Keratinocyte (primary cell): Measurements from ENCODE around the gene GYG2. TPM values are rescaled to one million over a fixed set of nuclear protein-coding genes. Genes with fewer than 3 reads are reported as not detected.
"Not testable (repeated sequence)": the region's sequence is repeated elsewhere in the genome, so short reads cannot be mapped to it uniquely, and the experiment has no call there.

Experiments used
- DNase-seq: peaks from one replicate; pipeline ENCODE4 v3.0.0-alpha.2; 2011; ENCODE audit warnings: low read depth, missing footprints, low spot score
- FAIRE-seq: peaks from 2 replicates; lab custom pipeline; 2011; peaks lifted over from hg19 to GRCh38; lab: Jason Lieb, UNC
- H2AFZ ChIP-seq: 2 replicates; pipeline ENCODE4 v1.6.0; 2012; ENCODE audit warnings: low read length, control low read depth, inconsistent platforms; ENCODE audit not compliant: control insufficient read depth
- H3K27ac ChIP-seq: 2 replicates; pipeline ENCODE4 v1.5.1; 2011; ENCODE audit warnings: low read length; ENCODE audit not compliant: control insufficient read depth, insufficient read depth
- H3K27me3 ChIP-seq: 3 replicates; pipeline ENCODE4 v1.6.0; 2011; ENCODE audit warnings: low read length; ENCODE audit not compliant: control insufficient read depth, insufficient read depth; ENCODE audit errors: extremely low read depth
- H3K36me3 ChIP-seq, 2 experiments: 2 replicates in 1 of 2; 3 replicates in 1 of 2; pipeline ENCODE4 v1.5.1; 2011; ENCODE audit warnings: low read length in 2 of 2, mild to moderate bottlenecking in 1 of 2; ENCODE audit not compliant: control insufficient read depth in 2 of 2, insufficient read depth in 2 of 2; ENCODE audit errors: extremely low read depth in 1 of 2
- H3K4me1 ChIP-seq: 3 replicates; pipeline ENCODE4 v1.5.1; 2011; ENCODE audit warnings: low read length; ENCODE audit not compliant: control insufficient read depth, insufficient read depth; ENCODE audit errors: extremely low read depth
- H3K4me2 ChIP-seq: 3 replicates; pipeline ENCODE4 v1.6.0; 2011; ENCODE audit warnings: low read depth, low read length; ENCODE audit not compliant: control insufficient read depth, insufficient read depth; ENCODE audit errors: extremely low read depth
- H3K4me3 ChIP-seq, 3 experiments: fragments of 200-600 bp in 1 of 3; sonication (generic) in 1 of 3; 2 replicates in 2 of 3; 3 replicates in 1 of 3; pipeline ENCODE4 v1.5.1; 2011 to 2016; ENCODE audit warnings: low read length in 3 of 3, mild to moderate bottlenecking in 3 of 3, control low read depth in 2 of 3, inconsistent platforms in 1 of 3, low read depth in 1 of 3, mixed read lengths in 1 of 3, mixed run types in 1 of 3, moderate library complexity in 1 of 3; ENCODE audit not compliant: control insufficient read depth in 2 of 3, insufficient read depth in 2 of 3; ENCODE audit errors: extremely low read depth in 1 of 3
- H3K79me2 ChIP-seq: 2 replicates; pipeline ENCODE4 v1.6.0; 2012; ENCODE audit warnings: low read length; ENCODE audit not compliant: control insufficient read depth, insufficient read depth
- H3K9ac ChIP-seq: 3 replicates; pipeline ENCODE4 v1.6.0; 2011; ENCODE audit warnings: low read length; ENCODE audit not compliant: control insufficient read depth, insufficient read depth; ENCODE audit errors: extremely low read depth
- H3K9me1 ChIP-seq: 3 replicates; pipeline ENCODE4 v1.6.0; 2011; ENCODE audit warnings: low read length; ENCODE audit not compliant: control insufficient read depth, insufficient read depth; ENCODE audit errors: extremely low read depth
- H3K9me3 ChIP-seq: 2 replicates; pipeline ENCODE4 v1.5.1; 2012; ENCODE audit warnings: low read depth, low read length; ENCODE audit not compliant: control insufficient read depth
- H4K20me1 ChIP-seq: 3 replicates; pipeline ENCODE4 v1.6.0; 2011; ENCODE audit warnings: low read length; ENCODE audit not compliant: control insufficient read depth, insufficient read depth; ENCODE audit errors: extremely low read depth
- EZH2 ChIP-seq: IDR thresholded peaks from one replicate; pipeline ENCODE4 v1.6.1; 2012; ENCODE audit warnings: inconsistent platforms, mild to moderate bottlenecking, low read length, moderate library complexity
- dilution Hi-C: fragments of 300-500 bp; cut with MboI; formaldehyde crosslinking; loops from one replicate; pipeline ENCODE4 v1.7.0; 2020; ENCODE audit warnings: low sequenced_read_pairs; ENCODE audit not compliant: extremely low pct_ligation_motif_present
- polyA plus RNA-seq, 5 experiments: library from polyadenylated mRNA; depleted of rRNA in 3 of 5; stranded (reverse) in 3 of 5; stranded (forward) in 1 of 5; unstranded in 1 of 5; fragments of >200 nt; gene quantifications; 1 replicate in 1 of 5; 2 replicates in 3 of 5; 3 replicates in 1 of 5; pipeline versions ENCODE4 v1.2.1 to v1.2.3, GENCODE V29; 2011 to 2012; ENCODE audit warnings: missing spikeins in 2 of 5, low read depth in 1 of 5, low replicate concordance in 1 of 5
- TF ChIP-seq, protein P1 (sequence below), 3 experiments: IDR thresholded peaks in 1 of 3; conservative IDR thresholded peaks in 1 of 3; optimal IDR thresholded peaks in 1 of 3; 2 replicates in 2 of 3; 3 replicates in 1 of 3; pipeline versions ENCODE3 to v1.5.1; 2011; ENCODE audit warnings: low read length in 3 of 3, mild to moderate bottlenecking in 3 of 3, moderate library complexity in 2 of 3, control low read depth in 1 of 3, inconsistent platforms in 1 of 3; ENCODE audit not compliant: insufficient read depth in 2 of 3; ENCODE audit errors: extremely low read depth in 1 of 3

Gene GYG2
- polyA plus RNA-seq, 1 donor (not counting 4 experiments of a cell fraction or from before 2014, with no cell fraction given) = not detected

DNA sequence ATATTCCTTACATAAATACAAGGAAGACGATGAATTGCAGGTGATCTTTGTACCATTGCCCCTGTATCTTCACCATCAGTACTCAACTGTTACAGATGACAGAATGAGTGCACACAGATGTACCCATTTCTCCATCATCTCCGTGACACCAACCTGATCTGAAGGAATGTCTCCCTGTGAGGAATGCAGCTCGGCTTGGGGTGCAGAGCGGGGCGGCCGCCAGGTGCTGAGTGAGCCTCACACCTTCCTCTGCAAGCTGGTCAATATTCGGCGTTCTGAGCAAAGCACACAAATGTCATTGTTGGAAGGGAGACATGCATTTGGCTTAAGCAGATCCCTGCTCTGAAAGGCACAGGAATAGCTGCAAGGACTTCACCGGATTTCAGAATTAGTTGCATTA, 93.0 kb downstream of the GYG2 start:
- dilution Hi-C loops = no loop called here
- H2AFZ ChIP-seq = no peak overlapping the region
- no peaks in the 10 kb centered on the region for H3K9me3 ChIP-seq
- no peak for TF ChIP-seq EZH2
- no peak for DNase-seq
- H3K9ac ChIP-seq = no peak overlapping the region
- H3K79me2 ChIP-seq = no peaks in the 10 kb centered on the region
- no peaks in the 10 kb centered on the region for H4K20me1 ChIP-seq
- H3K27ac ChIP-seq = no peak overlapping the region
- no peak overlapping the region for H3K4me3 ChIP-seq
- no peak for FAIRE-seq
- no peaks in the 10 kb centered on the region for H3K36me3 ChIP-seq
- H3K9me1 ChIP-seq = no peaks in the 10 kb centered on the region
- no peaks in the 10 kb centered on the region for H3K4me1 ChIP-seq
- no peaks in the 10 kb centered on the region for H3K27me3 ChIP-seq
- H3K4me2 ChIP-seq = no peak overlapping the region

DNA sequence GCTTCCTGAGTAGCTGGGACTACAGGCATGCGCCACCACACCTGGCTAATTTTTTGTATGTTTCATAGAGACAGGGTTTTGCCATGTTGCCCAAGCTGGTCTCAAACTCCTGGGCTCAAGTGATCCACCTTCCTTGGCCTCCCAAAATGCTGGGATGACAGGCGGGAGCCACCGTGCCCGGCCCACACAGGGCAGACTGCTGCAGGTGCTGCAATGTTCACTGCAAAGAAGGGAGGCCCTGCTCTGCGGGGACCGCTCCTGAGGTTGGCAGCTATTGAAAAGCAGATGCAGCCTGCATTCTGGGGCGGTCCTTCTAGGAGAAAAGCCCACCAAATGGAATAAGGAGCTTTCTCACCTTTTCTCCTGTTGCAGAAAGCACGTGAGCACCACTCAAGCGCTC, 95.4 kb downstream of the GYG2 start:
- no peak for DNase-seq
- no peak overlapping the region for H2AFZ ChIP-seq

DNA sequence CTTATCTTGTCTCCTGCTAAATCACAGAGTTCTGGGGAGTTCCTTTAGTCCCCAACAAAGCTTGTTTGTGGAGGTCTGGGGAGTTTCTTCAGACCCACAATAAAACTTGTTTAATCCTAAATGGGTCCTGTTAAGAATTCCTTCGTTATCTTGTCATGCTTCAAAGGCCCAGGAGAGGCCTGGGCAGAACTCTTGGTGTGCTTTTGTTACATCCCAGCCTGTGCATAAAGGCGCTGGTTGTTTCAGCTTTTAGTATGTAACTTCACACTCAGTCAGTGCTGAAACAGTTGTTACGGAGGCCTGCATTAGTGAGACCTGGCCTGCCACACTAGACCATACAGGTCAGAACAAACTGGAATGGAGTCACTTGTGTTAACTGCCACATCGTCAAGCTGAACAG, 97.5 kb downstream of the GYG2 start:
- H3K79me2 ChIP-seq, H3K27me3 ChIP-seq, H3K4me3 ChIP-seq, H3K9me1 ChIP-seq, H3K9ac ChIP-seq, DNase-seq, dilution Hi-C loops, H2AFZ ChIP-seq, H4K20me1 ChIP-seq, H3K9me3 ChIP-seq, H3K4me2 ChIP-seq, H3K36me3 ChIP-seq, FAIRE-seq, H3K27ac ChIP-seq, H3K4me1 ChIP-seq: not testable (repeated sequence)

More for the DNA sequence above, 95.4 kb downstream of the GYG2 start:
- no peaks in the 10 kb centered on the region for H3K9me3 ChIP-seq
- no peaks in the 10 kb centered on the region for H4K20me1 ChIP-seq
- no peak for TF ChIP-seq EZH2
- TF ChIP-seq, protein P1, sequence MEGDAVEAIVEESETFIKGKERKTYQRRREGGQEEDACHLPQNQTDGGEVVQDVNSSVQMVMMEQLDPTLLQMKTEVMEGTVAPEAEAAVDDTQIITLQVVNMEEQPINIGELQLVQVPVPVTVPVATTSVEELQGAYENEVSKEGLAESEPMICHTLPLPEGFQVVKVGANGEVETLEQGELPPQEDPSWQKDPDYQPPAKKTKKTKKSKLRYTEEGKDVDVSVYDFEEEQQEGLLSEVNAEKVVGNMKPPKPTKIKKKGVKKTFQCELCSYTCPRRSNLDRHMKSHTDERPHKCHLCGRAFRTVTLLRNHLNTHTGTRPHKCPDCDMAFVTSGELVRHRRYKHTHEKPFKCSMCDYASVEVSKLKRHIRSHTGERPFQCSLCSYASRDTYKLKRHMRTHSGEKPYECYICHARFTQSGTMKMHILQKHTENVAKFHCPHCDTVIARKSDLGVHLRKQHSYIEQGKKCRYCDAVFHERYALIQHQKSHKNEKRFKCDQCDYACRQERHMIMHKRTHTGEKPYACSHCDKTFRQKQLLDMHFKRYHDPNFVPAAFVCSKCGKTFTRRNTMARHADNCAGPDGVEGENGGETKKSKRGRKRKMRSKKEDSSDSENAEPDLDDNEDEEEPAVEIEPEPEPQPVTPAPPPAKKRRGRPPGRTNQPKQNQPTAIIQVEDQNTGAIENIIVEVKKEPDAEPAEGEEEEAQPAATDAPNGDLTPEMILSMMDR (optimal IDR thresholded peaks at IDR 0.05 in 1 of 3, IDR thresholded peaks at IDR 0.05 in 1 of 3, conservative IDR thresholded peaks at IDR 0.05 in 1 of 3; ENCODE audit: extremely low read depth in 1 of 3, insufficient read depth in 2 of 3, low read length in 3 of 3) = no peak
- H3K9ac ChIP-seq = no peak overlapping the region
- dilution Hi-C loops = no loop called here
- no peak for FAIRE-seq
- H3K36me3 ChIP-seq = no peaks in the 10 kb centered on the region
- no peaks in the 10 kb centered on the region for H3K9me1 ChIP-seq
- no peaks in the 10 kb centered on the region for H3K79me2 ChIP-seq
- H3K27me3 ChIP-seq = no peaks in the 10 kb centered on the region
- H3K4me2 ChIP-seq = no peak overlapping the region
- H3K27ac ChIP-seq = no peak overlapping the region
- H3K4me1 ChIP-seq = no peaks in the 10 kb centered on the region
- H3K4me3 ChIP-seq = no peak overlapping the region
